SK-N-SH (cell line): ENCODE measurements around the gene PRLR. TPM values are rescaled to one million over a fixed set of nuclear protein-coding genes. Genes with fewer than 3 reads are reported as not detected.
"Not testable (repeated sequence)": the region's sequence is repeated elsewhere in the genome, so short reads cannot be mapped to it uniquely, and the experiment has no call there.

Experiments
- CTCF ChIA-PET: fragments of 300-600, 350-600 bp; formaldehyde crosslinking; extraction: SDS; loops from one replicate; lab custom pipeline; 2021; lab: Yijun Ruan, JAX
- POLR2A ChIA-PET: fragments of 350-600 bp; sonication (Branson Sonifier 250); formaldehyde crosslinking; extraction: SDS; loops from one replicate; lab custom pipeline; 2020; ENCODE audit warnings: antibody characterized with exemption, inconsistent platforms; lab: Yijun Ruan, JAX
- DNase-seq: peaks from one replicate; pipeline ENCODE4 v3.0.0; 2012
- H2AFZ ChIP-seq: fragments of 200-600 bp; sonication (generic); 2 replicates; pipeline ENCODE4 v1.8.1; 2016; ENCODE audit warnings: antibody characterized with exemption, mild to moderate bottlenecking, low read depth
- H3F3A ChIP-seq: fragments of 200-600 bp; sonication (generic); replicated peaks from 2 replicates; pipeline ENCODE3; 2016; ENCODE audit warnings: antibody characterized with exemption, mild to moderate bottlenecking; ENCODE audit not compliant: insufficient read depth
- H3K27ac ChIP-seq, 2 experiments: fragments of 200-500 bp in 1 of 2; fragments of 200-600 bp in 1 of 2; sonication (Bioruptor generic) in 1 of 2; sonication (generic), shearing (Covaris generic) in 1 of 2; 2 replicates each; pipeline versions ENCODE4 v1.5.1 to v1.6.1; 2014 to 2016; ENCODE audit warnings: low read depth in 2 of 2, inconsistent platforms in 1 of 2, low read length in 1 of 2, mild to moderate bottlenecking in 1 of 2, mixed read lengths in 1 of 2
- H3K27me3 ChIP-seq: fragments of 200-600 bp; sonication (generic), shearing (Covaris generic); 2 replicates; pipeline ENCODE4 v1.6.1; 2016; ENCODE audit warnings: mixed run types; ENCODE audit not compliant: insufficient read depth
- H3K36me3 ChIP-seq, 2 experiments: fragments of 200-500 bp in 1 of 2; fragments of 200-600 bp in 1 of 2; sonication (Bioruptor generic) in 1 of 2; sonication (generic) in 1 of 2; replicated peaks in 1 of 2; 2 replicates each; pipeline versions ENCODE3 to v1.5.1; 2014 to 2016; ENCODE audit warnings: low read length in 1 of 2, mild to moderate bottlenecking in 1 of 2; ENCODE audit not compliant: insufficient read depth in 2 of 2, control insufficient read depth in 1 of 2
- H3K4me1 ChIP-seq, 2 experiments: fragments of 200-500 bp in 1 of 2; fragments of 200-600 bp in 1 of 2; sonication (Bioruptor generic) in 1 of 2; sonication (generic), shearing (Covaris generic) in 1 of 2; 2 replicates each; pipeline versions ENCODE4 v1.5.1 to v1.6.1; 2014 to 2016; ENCODE audit warnings: low read depth in 1 of 2, low read length in 1 of 2, mixed run types in 1 of 2; ENCODE audit not compliant: insufficient read depth in 2 of 2, control insufficient read depth in 1 of 2
- H3K4me2 ChIP-seq: fragments of 200-600 bp; sonication (generic), shearing (Covaris generic); 2 replicates; pipeline ENCODE4 v1.6.1; 2017; ENCODE audit warnings: mixed run types
- H3K4me3 ChIP-seq, 2 experiments: fragments of 200-500 bp in 1 of 2; fragments of 200-600 bp in 1 of 2; sonication (Bioruptor generic) in 1 of 2; sonication (generic), shearing (Covaris generic) in 1 of 2; 2 replicates each; pipeline versions ENCODE4 v1.5.1 to v1.8.1; 2014 to 2016; ENCODE audit warnings: low read depth in 2 of 2, inconsistent platforms in 1 of 2, low read length in 1 of 2, mild to moderate bottlenecking in 1 of 2, mixed read lengths in 1 of 2, moderate library complexity in 1 of 2
- H3K79me2 ChIP-seq: fragments of 200-600 bp; sonication (generic); 2 replicates; pipeline ENCODE4 v1.8.1; 2017; ENCODE audit warnings: mild to moderate bottlenecking; ENCODE audit not compliant: insufficient read depth
- H3K9ac ChIP-seq: fragments of 200-600 bp; sonication (generic); 2 replicates; pipeline ENCODE4 v1.6.1; 2017; ENCODE audit warnings: mixed run types
- H3K9me2 ChIP-seq: fragments of 200-600 bp; sonication (generic); 2 replicates; pipeline ENCODE4 v1.6.1; 2017; ENCODE audit warnings: mixed run types
- H3K9me3 ChIP-seq: fragments of 200-600 bp; sonication (generic); 2 replicates; pipeline ENCODE4 v1.6.1; 2017; ENCODE audit warnings: mixed run types, mild to moderate bottlenecking, moderate library complexity
- H4K20me1 ChIP-seq: fragments of 200-600 bp; sonication (generic); 2 replicates; pipeline ENCODE4 v1.6.1; 2017; ENCODE audit warnings: mild to moderate bottlenecking, mixed run types; ENCODE audit not compliant: insufficient read depth
- GABPA ChIP-seq: IDR thresholded peaks from 2 replicates; pipeline ENCODE4 v1.4.0; 2012; ENCODE audit warnings: low read depth, mild to moderate bottlenecking
- RFX5 ChIP-seq: IDR thresholded peaks from 2 replicates; pipeline ENCODE4 v1.6.1; 2012; ENCODE audit warnings: mild to moderate bottlenecking, improper control_type of control experiment, low read length
- SMC3 ChIP-seq: IDR thresholded peaks from 2 replicates; pipeline ENCODE4 v1.6.1; 2012; ENCODE audit warnings: low read depth, low read length, improper control_type of control experiment
- USF2 ChIP-seq: fragments of 150-350 bp; IDR thresholded peaks from 2 replicates; pipeline ENCODE4 v1.6.1; 2017; ENCODE audit warnings: antibody characterized with exemption, low read length, low read depth, borderline replicate concordance
- WGBS: methylation state at CpG from one replicate; pipeline ENCODE4 v1.1.6; 2017; ENCODE audit warnings: low lambda C conversion rate; 5-methylcytosine and 5-hydroxymethylcytosine counted together
- polyA plus RNA-seq, 3 experiments: library from polyadenylated mRNA; depleted of rRNA; stranded (reverse); fragments of >200 nt; gene quantifications; 2 replicates each; pipeline ENCODE4 v1.2.3, GENCODE V29; 2012

Gene PRLR
- polyA plus RNA-seq, 1 of the 3 experiments (the other 2 are of a cell fraction) = 0.13 TPM

GRCh38 chr5:35192506-35192905 is 37.8 kb downstream of the PRLR start (continued):
- TF ChIP-seq SMC3 = no peak
- TF ChIP-seq USF2 = no peak

- H3K4me3 ChIP-seq, H3K9ac ChIP-seq, H3F3A ChIP-seq, H3K4me2 ChIP-seq, DNase-seq, CTCF ChIA-PET, H3K79me2 ChIP-seq, POLR2A ChIA-PET, H2AFZ ChIP-seq, H3K9me3 ChIP-seq, H3K36me3 ChIP-seq, H4K20me1 ChIP-seq, H3K9me2 ChIP-seq, H3K27ac ChIP-seq, H3K4me1 ChIP-seq: not testable (repeated sequence)
- H3K27me3 ChIP-seq = peaks cover 24% of the 10 kb centered on the region
- WGBS = 28% methylated on average over 2 of the region's 2 CpGs
Observed at GRCh38 chr5:35189801-35190200, 40.5 kb downstream of the PRLR start.

- Histone ChIP-seq H3K9me3 (no peaks in the 10 kb centered on the region), H3K4me1 (no peaks in the 10 kb centered on the region), H3K36me3 (no peaks in the 10 kb centered on the region), H3K79me2 (no peaks in the 10 kb centered on the region), H4K20me1 (no peaks in the 10 kb centered on the region), H3K4me2 (no peak overlapping the region), H3K9me2 (no peaks in the 10 kb centered on the region), H3K27me3 (peaks cover 13% of the 10 kb centered on the region; the same call in 1 of the 2 replicates), H3K9ac (no peak overlapping the region), H3F3A (no peaks in the 10 kb centered on the region), H2AFZ (no peak overlapping the region), H3K4me3 (no peak overlapping the region), H3K27ac (no peak overlapping the region)
- TF ChIP-seq GABPA (no peak), RFX5 (no peak)
- ChIA-PET POLR2A (no interaction called here), CTCF (interaction anchor here (0.7 to 1.8 kb wide), 5 partner anchors 11 to 738 kb away, joined by 3 to 7 read pairs (median 3); no protein-coding TSS in a partner anchor)
- DNase-seq = no peak
- 31% methylated on average over 9 of the region's 9 CpGs for WGBS
Observed at GRCh38 chr5:35188031-35188457, 42.2 kb downstream of the PRLR start.

- H3K27ac ChIP-seq, H3K9me2 ChIP-seq, DNase-seq, H3K9me3 ChIP-seq, H3K9ac ChIP-seq, H3K4me2 ChIP-seq, H3F3A ChIP-seq, H3K36me3 ChIP-seq, H3K4me1 ChIP-seq, POLR2A ChIA-PET, H4K20me1 ChIP-seq, H2AFZ ChIP-seq, H3K4me3 ChIP-seq, H3K79me2 ChIP-seq: not testable (repeated sequence)
- WGBS = 78% methylated on average over 3 of the region's 3 CpGs
- peaks cover 13% of the 10 kb centered on the region; the same call in 1 of the 2 replicates for H3K27me3 ChIP-seq
- CTCF ChIA-PET = interaction anchor here (1.1 to 1.8 kb wide), 3 partner anchors 15 to 738 kb away, joined by 3 to 7 read pairs (median 4); no protein-coding TSS in a partner anchor
Observed at GRCh38 chr5:35187621-35188020, 42.7 kb downstream of the PRLR start.
